Peyer's patch (tissue), 4 donors: ENCODE results near the gene CACNA2D1. TPM values are rescaled to one million over a fixed set of nuclear protein-coding genes. Genes with fewer than 3 reads are reported as not detected.

Experiments
- DNase-seq, 3 donors: peaks; one replicate each; pipeline ENCODE4 v3.0.0-alpha.2; 2017 to 2019
- H3K27ac ChIP-seq, 4 donors: fragments of 200-600 bp; sonication (generic); one replicate each; pipeline ENCODE4 v1.5.1; 2016 to 2019
- H3K27me3 ChIP-seq, 2 donors: fragments of 200-600 bp; sonication (generic); one replicate each; pipeline ENCODE4 v1.5.1; 2019
- H3K36me3 ChIP-seq, 3 donors: fragments of 200-600 bp; sonication (generic); one replicate each; pipeline ENCODE4 v1.5.1; 2016 to 2019
- H3K4me1 ChIP-seq, 4 donors: fragments of 200-600 bp; sonication (generic); one replicate each; pipeline ENCODE4 v1.5.1; 2016 to 2019
- H3K4me3 ChIP-seq, 4 donors: fragments of 200-600 bp; sonication (generic); 1 replicate in 3 of 4; 2 replicates in 1 of 4; pipeline ENCODE4 v1.5.1; 2016 to 2019; ENCODE audit warnings: mild to moderate bottlenecking in 1 of 4
- H3K9me3 ChIP-seq, 4 donors: fragments of 200-600 bp; sonication (generic); one replicate each; pipeline ENCODE4 v1.5.1; 2016 to 2019; ENCODE audit warnings: mild to moderate bottlenecking in 1 of 4
- POLR2A ChIP-seq, 2 donors: fragments of 450-650 bp; IDR thresholded peaks; one replicate each; pipeline ENCODE4 v1.5.1; 2017; ENCODE audit warnings: antibody characterized with exemption in 2 of 2, mild to moderate bottlenecking in 2 of 2, moderate library complexity in 2 of 2
- total RNA-seq, 4 donors: library from RNA; depleted of rRNA; stranded (reverse); fragments of >200 nt; gene quantifications; one replicate each; pipeline ENCODE4 v1.1.0, GENCODE V29; 2016
- TF ChIP-seq, protein P1 (sequence below), 6 experiments: fragments of 450-650 bp in 4 of 6; fragments of 200-600 bp in 2 of 6; sonication (generic) in 1 of 6; IDR thresholded peaks; one replicate each; pipeline ENCODE4 v1.5.1; 2017 to 2019; ENCODE audit warnings: antibody characterized with exemption in 6 of 6, mild to moderate bottlenecking in 3 of 6, moderate library complexity in 1 of 6

The CACNA2D1 gene
- total RNA-seq, 4 donors from 2014 or later: 5.5 to 85.0 (median 11.5) TPM

DNA sequence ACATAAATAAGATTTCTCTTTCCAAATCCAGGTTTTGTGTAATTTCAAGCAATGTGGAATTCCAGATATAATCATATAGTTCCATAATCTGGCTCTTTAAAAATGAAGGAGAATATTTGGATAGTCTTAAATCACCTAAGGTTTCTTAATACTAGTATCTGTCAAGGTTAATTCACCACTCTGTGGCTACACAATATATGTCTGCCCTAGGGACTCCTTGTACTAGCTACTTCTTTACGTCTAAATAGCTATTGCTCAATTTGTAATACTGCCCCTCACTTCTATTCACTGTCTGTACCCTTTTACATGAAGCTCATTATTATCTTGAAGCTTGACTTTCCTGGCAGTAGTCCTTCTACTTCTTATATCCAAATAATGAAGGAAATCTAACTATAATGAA, 47.2 kb downstream of the CACNA2D1 start:
- DNase-seq: no peak
- no peak for TF ChIP-seq POLR2A (IDR thresholded peaks at IDR 0.05)
- TF ChIP-seq, protein P1, sequence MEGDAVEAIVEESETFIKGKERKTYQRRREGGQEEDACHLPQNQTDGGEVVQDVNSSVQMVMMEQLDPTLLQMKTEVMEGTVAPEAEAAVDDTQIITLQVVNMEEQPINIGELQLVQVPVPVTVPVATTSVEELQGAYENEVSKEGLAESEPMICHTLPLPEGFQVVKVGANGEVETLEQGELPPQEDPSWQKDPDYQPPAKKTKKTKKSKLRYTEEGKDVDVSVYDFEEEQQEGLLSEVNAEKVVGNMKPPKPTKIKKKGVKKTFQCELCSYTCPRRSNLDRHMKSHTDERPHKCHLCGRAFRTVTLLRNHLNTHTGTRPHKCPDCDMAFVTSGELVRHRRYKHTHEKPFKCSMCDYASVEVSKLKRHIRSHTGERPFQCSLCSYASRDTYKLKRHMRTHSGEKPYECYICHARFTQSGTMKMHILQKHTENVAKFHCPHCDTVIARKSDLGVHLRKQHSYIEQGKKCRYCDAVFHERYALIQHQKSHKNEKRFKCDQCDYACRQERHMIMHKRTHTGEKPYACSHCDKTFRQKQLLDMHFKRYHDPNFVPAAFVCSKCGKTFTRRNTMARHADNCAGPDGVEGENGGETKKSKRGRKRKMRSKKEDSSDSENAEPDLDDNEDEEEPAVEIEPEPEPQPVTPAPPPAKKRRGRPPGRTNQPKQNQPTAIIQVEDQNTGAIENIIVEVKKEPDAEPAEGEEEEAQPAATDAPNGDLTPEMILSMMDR (IDR thresholded peaks at IDR 0.05): no peak
- H3K36me3 ChIP-seq: no peaks in the 10 kb centered on the region

GRCh38 chr7:82395147-82395546, 48.4 kb downstream of the CACNA2D1 start:
- no peaks in the 10 kb centered on the region for H3K4me1 ChIP-seq
- TF ChIP-seq, protein P1 (IDR thresholded peaks at IDR 0.05): no peak
- no peak for TF ChIP-seq POLR2A (IDR thresholded peaks at IDR 0.05)
- H3K27ac ChIP-seq: no peak overlapping the region
- no peaks in the 10 kb centered on the region for H3K27me3 ChIP-seq
- no peaks in the 10 kb centered on the region for H3K9me3 ChIP-seq
- DNase-seq: no peak
- no peaks in the 10 kb centered on the region for H3K36me3 ChIP-seq
- no peak overlapping the region for H3K4me3 ChIP-seq

More for the DNA sequence above, 47.2 kb downstream of the CACNA2D1 start:
- no peak overlapping the region for H3K27ac ChIP-seq
- H3K4me1 ChIP-seq: no peaks in the 10 kb centered on the region
- no peak overlapping the region for H3K4me3 ChIP-seq
- no peaks in the 10 kb centered on the region for H3K9me3 ChIP-seq
- H3K27me3 ChIP-seq: no peaks in the 10 kb centered on the region

- no peak for DNase-seq
- Histone ChIP-seq H3K4me1 (no peaks in the 10 kb centered on the region), H3K36me3 (no peaks in the 10 kb centered on the region), H3K27ac (no peak overlapping the region), H3K27me3 (no peaks in the 10 kb centered on the region), H3K9me3 (no peaks in the 10 kb centered on the region), H3K4me3 (no peak overlapping the region)
- TF ChIP-seq, protein P1 (IDR thresholded peaks at IDR 0.05): no peak
- no peak for TF ChIP-seq POLR2A (IDR thresholded peaks at IDR 0.05)
Observed at GRCh38 chr7:82393840-82394220, 49.7 kb downstream of the CACNA2D1 start.

DNA sequence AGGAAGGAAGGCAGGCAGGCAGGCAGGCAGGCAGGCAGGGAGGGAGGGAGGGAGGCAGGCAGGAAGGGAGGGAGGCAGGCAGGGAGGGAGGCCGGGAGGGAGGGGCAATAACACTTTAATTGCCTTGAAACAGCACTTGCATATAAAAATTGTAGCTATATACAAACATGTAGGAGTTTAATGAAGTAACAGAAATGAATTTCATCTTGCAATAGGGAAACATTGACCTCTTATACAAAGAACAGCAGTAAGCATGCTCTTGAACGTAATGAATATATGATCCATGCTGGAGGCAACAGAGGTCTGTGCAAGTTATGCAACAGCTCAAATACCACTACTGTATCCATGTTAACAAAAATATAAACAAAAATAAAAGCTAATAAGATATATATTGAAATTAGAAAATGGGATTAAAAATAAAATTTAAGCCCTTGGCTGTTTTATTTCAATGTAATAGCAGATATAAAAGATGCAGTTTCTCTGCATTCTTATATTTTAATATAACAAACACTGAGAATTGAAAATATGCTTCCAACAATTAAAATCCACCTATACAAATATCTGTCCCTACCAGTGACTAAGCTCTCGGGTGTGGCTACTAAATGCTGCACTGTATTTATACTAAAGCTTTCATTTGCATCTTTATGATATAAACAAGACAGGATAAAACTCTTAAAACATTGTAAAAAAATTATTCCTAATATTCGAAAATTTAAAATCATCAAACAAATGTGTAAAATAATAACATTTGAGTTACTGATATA, 50.3 kb downstream of the CACNA2D1 start:
- Histone ChIP-seq H3K4me3 (no peak overlapping the region), H3K27ac (no peak overlapping the region), H3K4me1 (no peaks in the 10 kb centered on the region), H3K27me3 (no peaks in the 10 kb centered on the region), H3K9me3 (no peaks in the 10 kb centered on the region), H3K36me3 (no peaks in the 10 kb centered on the region)
- DNase-seq: no peak
- no peak for TF ChIP-seq POLR2A (IDR thresholded peaks at IDR 0.05)
- TF ChIP-seq, protein P1 (IDR thresholded peaks at IDR 0.05): no peak

- no peak for DNase-seq
- Histone ChIP-seq H3K9me3 (no peaks in the 10 kb centered on the region), H3K4me3 (no peak overlapping the region), H3K27me3 (no peaks in the 10 kb centered on the region), H3K27ac (no peak overlapping the region), H3K4me1 (no peaks in the 10 kb centered on the region), H3K36me3 (no peaks in the 10 kb centered on the region)
- no peak for TF ChIP-seq POLR2A (IDR thresholded peaks at IDR 0.05)
- TF ChIP-seq, protein P1 (IDR thresholded peaks at IDR 0.05): no peak
Observed at GRCh38 chr7:82390936-82391335, 52.6 kb downstream of the CACNA2D1 start.
